ENCODE measurements around the gene DDB1. TPM values are rescaled to one million over a fixed set of nuclear protein-coding genes. Genes with fewer than 3 reads are reported as not detected.

Gene DDB1
- total RNA-seq, 1 experiment from 2014 or later: 172 TPM

DNA sequence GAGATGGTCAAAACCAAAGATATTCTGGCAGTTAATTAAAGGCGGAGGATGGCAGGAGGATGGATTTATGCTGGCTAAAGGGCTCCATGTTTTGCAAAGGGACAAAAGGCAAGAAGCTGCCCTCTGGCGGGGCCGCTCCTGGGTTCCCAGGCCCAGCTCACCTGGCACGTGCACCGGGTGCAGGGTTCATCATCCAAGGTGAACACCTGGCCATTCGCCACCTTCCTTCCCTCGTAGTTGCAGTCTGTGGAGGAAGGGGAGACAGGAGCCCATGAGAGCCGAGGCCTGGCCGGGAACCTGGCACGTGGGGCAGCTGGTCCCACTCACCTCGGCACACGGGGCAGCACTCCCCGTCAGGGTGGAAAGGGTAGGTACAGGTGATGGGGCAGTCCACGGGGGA lies 68.1 kb downstream of the DDB1 start:
- ChIA-PET CTCF (interaction anchor here (1.0 to 3.7 kb wide), 2 partner anchors 10 to 78 kb away, joined by 3 to 25 read pairs; no protein-coding TSS in a partner anchor), POLR2A (no interaction called here)
- no peak overlapping the region for H3K27ac Mint-ChIP-seq (ENCODE audit: low read depth, unreplicated experiment)
- peaks cover 6% of the 10 kb centered on the region for H3K36me3 Mint-ChIP-seq (ENCODE audit: insufficient read depth, unreplicated experiment)
- H3K27me3 Mint-ChIP-seq (ENCODE audit: insufficient read depth, unreplicated experiment): no peaks in the 10 kb centered on the region
- no peaks in the 10 kb centered on the region for H3K9me3 Mint-ChIP-seq (ENCODE audit: unreplicated experiment)
- intact Hi-C loops (cut with micrococcal nuclease): no loop called here
- DNase-seq (ENCODE audit: unreplicated experiment): no peak
- no peak for TF ChIP-seq CTCF (IDR thresholded peaks at IDR 0.05; ENCODE audit: unreplicated experiment)
- BruUV-seq (replicated peaks): no TSS peak
- H3K4me1 Mint-ChIP-seq (ENCODE audit: insufficient read depth, unreplicated experiment): no peaks in the 10 kb centered on the region
- no peak overlapping the region for H3K4me3 Mint-ChIP-seq (ENCODE audit: unreplicated experiment)

- no peak for TF ChIP-seq CTCF (IDR thresholded peaks at IDR 0.05; ENCODE audit: unreplicated experiment)
- Mint-ChIP-seq H3K27me3 (ENCODE audit: insufficient read depth, unreplicated experiment) (no peaks in the 10 kb centered on the region), H3K36me3 (ENCODE audit: insufficient read depth, unreplicated experiment) (peaks cover 5% of the 10 kb centered on the region), H3K9me3 (ENCODE audit: unreplicated experiment) (no peaks in the 10 kb centered on the region), H3K4me3 (ENCODE audit: unreplicated experiment) (no peak overlapping the region), H3K4me1 (ENCODE audit: insufficient read depth, unreplicated experiment) (no peaks in the 10 kb centered on the region), H3K27ac (ENCODE audit: low read depth, unreplicated experiment) (no peak overlapping the region)
- ChIA-PET CTCF (interaction anchor here (1.0 to 3.7 kb wide), 2 partner anchors 9 to 77 kb away, joined by 3 to 25 read pairs; no protein-coding TSS in a partner anchor), POLR2A (no interaction called here)
- intact Hi-C loops (cut with micrococcal nuclease): no loop called here
- no TSS peak for BruUV-seq (replicated peaks)
- no peak for DNase-seq (ENCODE audit: unreplicated experiment)
Measured at GRCh38 chr11:61264371-61264770, 68.5 kb downstream of the DDB1 start.

DNA sequence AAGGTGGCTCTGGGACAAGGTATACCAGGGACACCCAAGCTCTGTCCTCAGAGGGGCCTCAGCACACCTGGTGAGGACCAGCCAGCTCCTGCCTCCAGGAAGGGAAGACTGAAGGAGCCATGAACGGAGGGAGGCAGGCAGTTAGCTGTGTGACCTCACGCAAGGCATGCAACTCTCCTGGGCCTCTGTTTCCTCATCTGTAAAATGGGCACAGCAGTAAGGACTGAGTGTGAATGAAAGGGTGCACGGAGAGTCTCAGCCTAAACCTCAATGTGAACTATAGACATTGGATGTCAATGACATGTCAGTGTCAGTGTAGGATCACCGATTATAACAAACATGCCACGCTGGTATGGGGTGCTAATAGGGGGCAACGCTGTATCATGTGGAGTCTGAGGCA lies 73.5 kb downstream of the DDB1 start:
- no peak overlapping the region for H3K4me3 Mint-ChIP-seq (ENCODE audit: unreplicated experiment)
- TF ChIP-seq CTCF (IDR thresholded peaks at IDR 0.05; ENCODE audit: unreplicated experiment): no peak
- BruUV-seq (replicated peaks): no TSS peak
- no peak for DNase-seq (ENCODE audit: unreplicated experiment)
- peaks cover 2% of the 10 kb centered on the region for H3K36me3 Mint-ChIP-seq (ENCODE audit: insufficient read depth, unreplicated experiment)
- no peak overlapping the region for H3K27ac Mint-ChIP-seq (ENCODE audit: low read depth, unreplicated experiment)
- no peaks in the 10 kb centered on the region for H3K9me3 Mint-ChIP-seq (ENCODE audit: unreplicated experiment)
- intact Hi-C loops (cut with micrococcal nuclease): loop anchor here (10.0 kb wide), 1 partner anchor 75 kb away; the partner anchor contains the start of genes DDB1 and TKFC
- no peaks in the 10 kb centered on the region for H3K4me1 Mint-ChIP-seq (ENCODE audit: insufficient read depth, unreplicated experiment)
- no peaks in the 10 kb centered on the region for H3K27me3 Mint-ChIP-seq (ENCODE audit: insufficient read depth, unreplicated experiment)
- POLR2A ChIA-PET: interaction anchor here (0.5 to 0.6 kb wide), 2 partner anchors 16 to 74 kb away, joined by 3 read pairs; partner anchors contain the start of gene TKFC
- CTCF ChIA-PET: interaction anchor here (0.8 to 1.1 kb wide), 3 partner anchors 9 to 126 kb away, joined by 3 to 4 read pairs (median 3); no protein-coding TSS in a partner anchor

GRCh38 chr11:61258546-61258945 lies 74.4 kb downstream of the DDB1 start:
- H3K4me1 Mint-ChIP-seq (ENCODE audit: insufficient read depth, unreplicated experiment): no peaks in the 10 kb centered on the region
- H3K4me3 Mint-ChIP-seq (ENCODE audit: unreplicated experiment): no peak overlapping the region
- peaks cover 4% of the 10 kb centered on the region for H3K27me3 Mint-ChIP-seq (ENCODE audit: insufficient read depth, unreplicated experiment)
- H3K36me3 Mint-ChIP-seq (ENCODE audit: insufficient read depth, unreplicated experiment): no peaks in the 10 kb centered on the region
- no peak overlapping the region for H3K27ac Mint-ChIP-seq (ENCODE audit: low read depth, unreplicated experiment)
- POLR2A ChIA-PET: no interaction called here
- H3K9me3 Mint-ChIP-seq (ENCODE audit: unreplicated experiment): no peaks in the 10 kb centered on the region
- DNase-seq (ENCODE audit: unreplicated experiment): no peak
- BruUV-seq (replicated peaks): no TSS peak
- intact Hi-C loops (cut with micrococcal nuclease): loop anchor here (10.0 kb wide), 1 partner anchor 76 kb away; the partner anchor contains the start of genes DDB1 and TKFC
- CTCF ChIA-PET: interaction anchor here (0.8 to 1.1 kb wide), 3 partner anchors 10 to 127 kb away, joined by 3 to 4 read pairs (median 3); no protein-coding TSS in a partner anchor
- no peak for TF ChIP-seq CTCF (IDR thresholded peaks at IDR 0.05; ENCODE audit: unreplicated experiment)
